DMS114 treated with DMSO at 0.1 percent for 48 hours (cell line): ENCODE results near the gene MRPL17.

Experiments
- DNase-seq: peaks from one replicate; lab custom pipeline; 2025; ENCODE audit not compliant: unreplicated experiment; lab: John Stamatoyannopoulos, UW

Gene MRPL17

GRCh38 chr11:6655020-6655789 is 27.9 kb downstream of the MRPL17 start:
- DNase-seq, result no peak

GRCh38 chr11:6654281-6655019 is 28.7 kb downstream of the MRPL17 start:
- no peak for DNase-seq

GRCh38 chr11:6653656-6654055 is 29.5 kb downstream of the MRPL17 start:
- DNase-seq, result no peak

- no peak for DNase-seq
Measured at GRCh38 chr11:6653097-6653496, 30.0 kb downstream of the MRPL17 start.

GRCh38 chr11:6652182-6652581 is 31.0 kb downstream of the MRPL17 start:
- no peak for DNase-seq

- DNase-seq, result no peak
Measured at GRCh38 chr11:6650980-6651379, 32.2 kb downstream of the MRPL17 start.

GRCh38 chr11:6650104-6650503 is 33.0 kb downstream of the MRPL17 start:
- no peak for DNase-seq

GRCh38 chr11:6648501-6648900 is 34.6 kb downstream of the MRPL17 start:
- no peak for DNase-seq

- no peak for DNase-seq
Measured at GRCh38 chr11:6647836-6648235, 35.3 kb downstream of the MRPL17 start.

- DNase-seq, result no peak
Measured at GRCh38 chr11:6646918-6647679, 36.0 kb downstream of the MRPL17 start.

GRCh38 chr11:6646576-6646917 is 36.6 kb downstream of the MRPL17 start:
- no peak for DNase-seq

GRCh38 chr11:6646071-6646470 is 37.1 kb downstream of the MRPL17 start:
- DNase-seq, result no peak

- DNase-seq, result no peak
Measured at GRCh38 chr11:6642957-6643356, 40.2 kb downstream of the MRPL17 start.

GRCh38 chr11:6640985-6641701 is 42.0 kb downstream of the MRPL17 start:
- DNase-seq, result no peak

GRCh38 chr11:6640036-6640984 is 42.8 kb downstream of the MRPL17 start:
- no peak for DNase-seq

GRCh38 chr11:6638429-6638828 is 44.7 kb downstream of the MRPL17 start:
- no peak for DNase-seq

- DNase-seq, result no peak
Measured at GRCh38 chr11:6637871-6638270, 45.3 kb downstream of the MRPL17 start.

GRCh38 chr11:6636480-6636879 is 46.7 kb downstream of the MRPL17 start:
- DNase-seq, result no peak

GRCh38 chr11:6635082-6635932 is 47.8 kb downstream of the MRPL17 start:
- DNase-seq, result no peak
